Measurements from ENCODE around the gene DNAJC16.
A peak's percentile ranks its signal among the peaks of the same experiment; 100 is the strongest.
"Not testable (repeated sequence)": the region's sequence is repeated elsewhere in the genome, so short reads cannot be mapped to it uniquely, and the experiment has no call there.

The DNAJC16 gene

DNA sequence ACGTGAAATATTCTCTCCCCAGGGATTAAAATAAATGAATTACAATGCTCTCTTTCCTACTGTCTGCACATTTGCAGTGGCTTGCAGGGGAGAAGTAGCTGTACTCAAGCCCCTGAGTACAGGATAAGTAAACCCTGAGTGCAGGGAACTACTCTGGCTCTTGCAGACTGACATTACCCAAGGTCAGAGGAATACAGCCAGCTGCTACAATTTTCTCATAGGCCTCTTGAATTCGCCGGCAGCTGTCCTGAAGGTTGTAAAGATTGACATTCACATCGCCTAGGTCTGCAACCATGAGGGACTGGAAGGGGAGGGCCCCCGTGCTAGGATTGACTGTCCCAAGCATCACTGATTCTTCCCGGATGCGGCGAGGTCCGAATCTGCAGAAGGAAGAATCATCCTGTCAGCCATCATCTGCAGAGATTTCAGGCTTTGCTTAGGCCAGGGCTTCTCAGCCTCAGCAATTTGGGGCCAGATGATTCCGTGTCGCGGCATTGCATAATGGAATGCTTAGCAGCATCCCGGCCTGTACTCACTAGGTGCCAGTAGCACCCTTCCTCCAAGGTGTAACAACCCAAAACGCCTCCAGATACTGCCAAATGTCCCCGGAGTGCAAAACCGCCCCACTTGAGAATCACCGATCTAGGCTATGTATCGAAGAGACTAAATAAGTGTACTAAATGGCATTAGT lies 56.5 kb downstream of the DNAJC16 start:
- no peak for DNase-seq (ENCODE audit: low spot score)

DNA sequence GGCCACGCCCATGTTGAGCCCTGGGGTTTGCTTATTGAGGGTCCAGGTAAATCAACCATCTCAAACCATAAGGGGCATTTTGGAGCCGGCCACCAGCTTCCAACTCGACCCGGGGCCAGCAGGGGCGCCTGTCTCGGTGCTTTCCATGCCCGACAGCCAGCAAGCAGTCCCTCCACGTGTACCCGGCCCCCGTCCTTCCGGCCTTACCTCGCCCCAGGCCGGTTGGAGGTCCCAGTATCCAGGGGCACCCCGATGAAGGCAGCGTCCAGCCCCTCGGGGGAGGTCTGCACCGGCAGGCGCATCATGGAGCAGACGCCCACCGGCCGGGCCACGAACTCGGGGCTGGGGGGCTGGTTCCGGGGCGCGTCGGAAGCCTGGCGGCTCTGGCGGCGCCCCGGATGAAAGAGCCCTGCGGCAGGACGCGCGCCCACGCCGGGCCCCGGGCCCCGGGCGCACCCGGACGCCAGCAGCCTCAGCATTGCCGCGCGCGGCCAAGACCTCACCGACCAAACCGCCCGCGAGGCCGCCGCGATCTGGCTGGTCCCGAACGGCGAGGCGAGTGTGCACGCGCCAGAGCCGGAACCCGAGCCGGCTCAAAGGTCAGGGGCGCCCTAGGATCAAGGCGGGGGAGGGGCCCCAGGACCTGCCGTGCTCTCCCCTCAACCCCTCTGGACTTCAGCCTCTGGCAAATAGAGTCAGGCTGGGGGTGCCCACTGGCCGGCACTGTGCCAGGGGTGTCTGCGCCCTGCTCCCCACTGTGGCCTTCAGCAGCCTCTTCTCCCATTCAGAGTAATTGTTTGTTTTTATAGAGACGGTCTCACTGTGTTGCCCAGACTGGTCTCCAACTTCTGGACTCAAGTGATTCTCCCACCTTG lies 58.1 kb downstream of the DNAJC16 start, which contains the start of gene AGMAT:
AGMAT (minus strand) TSS at position 563 of the 875 bp plus-strand sequence; CDS start at position 479, 84 bp downstream.
- DNase-seq (ENCODE audit: low spot score): peak; percentile 52

DNA sequence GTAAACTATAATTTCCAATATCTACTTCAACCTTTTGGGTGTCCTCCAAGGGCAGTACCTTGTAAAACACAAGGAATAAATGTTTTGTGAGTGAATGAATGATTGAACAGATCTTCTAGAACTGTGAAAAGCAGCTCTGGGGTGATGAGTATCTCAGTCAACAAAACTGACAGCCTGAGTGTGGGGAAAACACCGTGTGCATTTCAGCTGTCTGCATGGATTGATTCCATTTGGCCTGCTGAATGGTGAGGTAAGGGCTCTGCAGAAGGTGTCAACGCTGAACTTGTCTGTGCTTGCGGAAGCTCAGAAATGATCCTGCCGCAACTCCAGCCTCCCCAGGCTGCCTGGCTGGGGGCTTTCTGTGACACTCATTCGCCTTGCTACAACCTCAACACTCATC lies 65.6 kb downstream of the DNAJC16 start:
- DNase-seq (ENCODE audit: low spot score): no peak

DNA sequence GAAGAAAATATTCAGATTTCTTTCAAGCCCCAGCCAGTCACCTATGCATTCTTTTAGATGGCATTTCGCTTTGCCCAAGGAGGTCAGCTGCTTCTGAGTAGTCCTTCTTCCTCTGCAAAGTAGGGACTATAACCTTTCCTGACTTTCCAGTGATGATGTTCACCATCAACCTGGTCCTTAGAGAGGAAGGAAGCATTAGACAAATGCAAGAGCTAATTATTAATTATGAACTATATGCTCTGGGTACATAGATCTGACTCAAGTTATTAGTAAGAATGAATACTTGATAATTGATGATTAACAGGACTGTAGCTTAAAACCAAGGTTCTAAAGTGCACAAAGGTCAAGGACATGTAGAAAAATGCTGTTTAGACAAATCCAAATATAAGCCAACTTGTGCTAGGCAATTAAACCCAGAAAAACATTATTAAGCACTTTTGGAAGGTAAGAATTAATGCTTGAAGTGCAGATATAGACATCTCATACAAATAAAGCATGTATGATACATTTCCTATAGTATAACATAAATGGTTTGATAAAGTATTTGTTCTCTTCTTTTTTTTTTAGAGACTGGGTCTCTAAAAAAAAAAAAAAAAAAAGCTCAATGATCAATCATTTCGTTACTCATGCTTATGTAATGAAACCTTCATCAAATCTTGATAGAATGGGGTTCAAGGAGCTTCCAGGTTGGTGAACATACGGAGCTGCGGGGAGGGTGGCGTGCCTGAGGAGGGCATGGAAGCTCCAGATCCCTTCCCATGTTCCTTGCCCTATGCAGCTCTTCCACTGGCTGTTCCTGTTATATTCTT lies 69.4 kb downstream of the DNAJC16 start:
- DNase-seq (ENCODE audit: low spot score): no peak

DNA sequence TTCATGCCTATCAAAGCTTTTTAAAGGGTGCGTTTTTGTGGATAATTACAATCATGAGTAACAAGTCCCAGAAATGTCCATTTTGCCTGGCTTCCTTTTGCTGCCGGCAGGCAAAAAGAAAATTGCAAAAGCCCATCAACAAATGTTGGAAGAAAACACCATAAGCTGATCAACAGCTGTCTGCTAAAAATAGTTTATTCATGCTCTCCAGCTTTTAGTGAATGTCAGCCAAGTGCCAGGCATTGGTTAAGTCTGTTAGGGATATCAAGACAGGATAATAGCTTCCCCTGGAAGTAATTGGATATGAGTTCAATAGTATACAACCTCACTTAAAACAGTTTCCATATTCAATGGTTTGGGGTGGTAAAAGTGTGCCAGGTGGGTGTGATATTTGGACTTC lies 71.8 kb downstream of the DNAJC16 start:
- DNase-seq (ENCODE audit: low spot score): no peak

DNA sequence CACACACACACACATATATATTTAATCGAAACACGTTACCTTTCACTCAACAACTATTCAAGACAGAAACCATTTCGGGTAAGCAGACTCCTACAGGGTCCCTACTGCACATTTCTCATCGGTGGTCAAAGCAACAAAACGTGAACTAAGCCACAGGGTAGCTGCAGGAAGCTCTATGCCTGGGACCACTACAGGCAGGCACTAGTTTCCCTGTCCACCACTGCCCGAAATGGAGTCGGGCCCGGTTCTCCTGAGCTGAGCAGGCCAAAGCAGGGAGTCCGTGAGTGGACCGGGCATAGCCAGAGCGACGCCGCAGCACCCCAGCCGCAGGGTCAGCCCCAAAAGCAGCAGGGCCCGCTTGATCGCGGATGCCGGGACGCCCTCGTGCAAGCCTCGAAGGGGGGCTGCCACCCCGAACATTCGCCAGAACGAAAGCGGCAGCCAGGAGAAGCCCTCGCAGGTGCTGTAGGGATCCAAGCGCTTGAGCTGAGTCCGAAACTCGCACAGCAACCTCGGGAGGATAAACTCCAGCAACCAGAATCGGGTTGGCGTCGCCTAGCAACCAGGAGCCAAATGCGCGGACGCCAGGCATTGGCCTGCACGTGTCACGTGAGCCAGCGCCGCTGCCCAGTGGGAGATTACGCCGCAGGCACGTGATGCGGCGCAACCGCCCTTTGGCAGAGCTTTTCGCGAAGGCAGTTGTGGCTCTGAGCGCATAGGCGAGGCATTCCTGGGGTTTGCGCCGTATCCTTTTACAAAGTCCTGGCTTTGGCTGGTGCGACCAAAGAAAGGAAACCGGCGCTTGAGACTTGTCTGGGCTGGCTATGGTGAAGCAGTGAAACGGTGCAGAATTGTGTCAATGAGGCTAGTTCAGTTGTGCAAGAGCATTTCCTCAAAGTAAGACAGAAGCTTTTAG lies 76.7 kb downstream of the DNAJC16 start:
- DNase-seq (ENCODE audit: low spot score): peak; percentile 98

DNA sequence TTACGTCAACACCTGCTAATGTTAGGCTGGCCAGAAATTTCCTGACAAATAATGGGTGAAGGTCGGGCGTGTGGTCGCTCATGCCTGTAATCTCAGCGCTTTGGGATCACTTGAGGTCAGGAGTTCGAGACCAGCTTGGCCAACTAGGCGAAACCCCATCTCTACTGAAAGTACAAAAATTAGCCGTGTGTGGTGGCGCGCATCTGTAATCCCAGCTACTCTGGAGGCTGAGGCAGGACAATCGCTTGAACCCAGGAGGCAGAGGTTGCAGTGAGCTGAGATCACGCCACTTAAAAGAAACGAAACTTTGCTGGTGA lies 77.3 kb downstream of the DNAJC16 start:
- not testable (repeated sequence) for DNase-seq (ENCODE audit: low spot score)

DNA sequence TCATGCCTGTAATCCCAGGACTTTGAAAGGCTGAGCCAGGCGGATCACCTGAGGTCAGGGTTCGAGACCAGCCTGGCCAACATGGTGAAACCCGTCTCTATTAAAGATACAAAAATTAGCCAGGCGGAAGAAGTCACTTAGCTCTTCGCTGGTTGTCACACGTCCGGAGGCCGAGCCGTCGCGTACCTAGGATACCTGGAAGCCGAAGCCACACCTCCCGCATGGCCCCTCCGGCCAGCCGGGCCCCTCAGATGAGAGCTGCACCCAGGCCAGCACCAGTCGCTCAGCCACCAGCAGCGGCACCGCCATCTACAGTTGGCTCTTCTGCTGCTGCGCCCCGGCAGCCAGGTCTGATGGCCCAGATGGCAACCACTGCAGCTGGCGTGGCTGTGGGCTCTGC lies 77.8 kb downstream of the DNAJC16 start:
- not testable (repeated sequence) for DNase-seq (ENCODE audit: low spot score)

DNA sequence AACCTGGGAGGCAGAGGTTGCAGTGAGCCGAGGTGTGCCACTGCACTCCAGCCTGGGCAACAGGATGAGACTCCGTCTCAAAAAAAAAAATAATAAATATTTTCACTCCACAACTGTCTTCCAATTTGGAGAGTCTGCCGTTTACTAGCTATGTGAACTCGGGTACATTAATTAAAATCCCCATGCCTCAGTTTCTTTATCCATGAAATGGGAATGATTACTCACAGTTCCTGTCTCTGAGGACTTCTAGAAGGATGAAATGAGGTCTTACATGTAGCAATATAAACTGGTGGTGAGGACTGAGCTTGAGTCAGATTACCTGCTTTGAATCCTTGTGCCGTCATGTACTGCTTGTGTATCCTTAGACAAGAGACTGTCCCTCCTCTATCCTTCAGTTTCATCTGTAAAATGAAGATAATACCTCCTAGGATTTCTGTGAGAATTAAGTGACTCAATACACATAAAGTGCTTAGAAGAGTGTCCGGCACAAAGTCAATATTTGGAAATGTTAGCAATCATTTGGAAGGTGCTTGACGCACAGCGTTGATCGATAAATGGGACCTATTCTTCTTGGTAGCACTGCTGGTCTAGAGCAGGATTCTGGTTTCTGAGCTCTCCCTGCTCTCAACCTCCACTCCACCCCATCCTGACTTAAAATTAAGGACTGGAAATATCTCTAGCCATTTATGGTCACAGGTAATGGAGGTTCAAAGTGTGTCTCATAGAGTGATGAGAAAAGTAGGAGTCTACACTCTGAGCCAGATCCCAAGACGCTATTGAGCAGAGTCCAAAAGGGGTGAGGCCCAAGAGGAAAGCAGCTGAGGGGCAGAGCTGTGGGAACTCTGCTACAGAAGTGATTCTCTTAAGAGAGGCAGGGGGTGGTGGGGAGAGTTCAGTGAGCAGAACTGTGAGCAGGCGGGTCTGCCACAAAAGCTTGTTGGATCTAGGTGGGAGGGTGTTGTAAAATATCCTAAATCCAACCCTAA lies 79.0 kb downstream of the DNAJC16 start:
- DNase-seq (ENCODE audit: low spot score): no peak

DNA sequence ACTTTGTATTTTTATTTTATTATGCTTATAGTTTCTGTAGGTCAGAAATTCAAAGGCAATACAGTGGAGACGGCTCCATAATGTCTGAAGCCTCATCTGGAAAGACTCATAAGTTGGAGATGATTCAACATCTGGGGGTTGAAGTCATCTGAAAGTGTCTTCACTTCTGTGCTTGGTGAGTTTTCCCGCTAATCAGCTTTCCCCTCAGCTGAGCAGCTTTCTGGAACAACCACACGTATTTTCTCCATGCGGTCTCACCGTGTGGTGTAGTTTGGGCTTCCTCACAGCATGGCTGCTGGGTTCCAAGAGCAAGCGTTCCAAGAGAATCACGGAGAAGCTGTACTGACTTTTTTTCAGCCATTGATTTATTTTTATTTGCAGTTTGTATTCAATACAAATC lies 83.0 kb downstream of the DNAJC16 start:
- DNase-seq (ENCODE audit: low spot score): no peak

DNA sequence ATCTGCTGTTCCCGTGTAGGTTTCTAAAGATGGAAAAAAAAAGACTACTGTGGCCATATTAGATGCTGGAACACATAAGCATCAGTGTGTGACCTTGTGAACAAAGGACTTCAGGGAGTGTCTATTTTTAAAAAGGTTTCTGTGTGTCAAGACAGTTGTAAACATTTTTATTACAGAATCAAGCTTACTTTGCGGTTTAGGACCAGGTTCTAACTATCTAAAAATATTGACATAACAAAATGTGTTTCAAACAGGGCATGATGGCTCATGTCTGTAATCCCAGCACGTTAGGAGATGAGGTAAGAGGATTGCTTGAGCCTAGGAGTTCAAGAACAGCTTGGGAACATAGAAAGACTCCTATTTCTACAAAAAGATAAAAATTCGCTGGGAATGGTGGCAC lies 83.5 kb downstream of the DNAJC16 start:
- no peak for DNase-seq (ENCODE audit: low spot score)

DNA sequence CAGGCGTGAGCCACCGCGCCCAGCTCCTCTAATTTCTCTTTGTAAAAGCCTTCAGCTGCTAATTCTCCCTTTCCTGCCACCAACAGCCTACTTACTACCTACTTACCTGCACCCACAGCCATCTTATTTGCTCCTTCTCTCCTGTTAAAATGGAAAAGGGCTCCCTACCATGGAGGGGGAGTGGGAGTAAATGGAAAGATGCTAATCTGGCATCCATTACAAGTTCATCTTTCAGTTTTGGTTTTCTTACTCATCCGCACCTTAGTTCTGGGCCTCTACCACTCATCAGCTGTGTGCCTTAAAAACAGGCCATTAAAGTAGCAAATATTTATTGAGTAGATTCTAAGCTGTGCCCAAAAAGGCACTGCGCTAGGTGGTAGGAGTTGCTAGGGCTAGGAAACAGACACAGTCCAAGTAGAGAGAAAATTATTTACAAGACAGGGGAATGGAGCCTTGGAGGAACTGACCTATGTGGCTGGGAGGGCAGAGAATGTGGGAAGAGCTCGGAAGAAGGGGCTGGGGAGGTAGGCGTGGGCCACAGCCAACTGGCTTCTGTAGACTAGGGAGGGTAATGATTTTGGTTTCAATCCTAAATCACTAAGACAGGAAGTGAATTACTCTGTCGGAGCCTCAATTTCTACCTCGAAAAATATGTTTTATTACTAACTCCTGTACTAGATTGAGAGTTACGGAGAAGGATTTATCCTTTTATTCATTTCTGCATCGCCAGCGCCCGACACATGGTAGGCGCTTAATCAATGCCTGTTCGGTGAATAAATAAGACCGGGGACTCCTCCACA lies 89.9 kb downstream of the DNAJC16 start:
- DNase-seq (ENCODE audit: low spot score): no peak

DNA sequence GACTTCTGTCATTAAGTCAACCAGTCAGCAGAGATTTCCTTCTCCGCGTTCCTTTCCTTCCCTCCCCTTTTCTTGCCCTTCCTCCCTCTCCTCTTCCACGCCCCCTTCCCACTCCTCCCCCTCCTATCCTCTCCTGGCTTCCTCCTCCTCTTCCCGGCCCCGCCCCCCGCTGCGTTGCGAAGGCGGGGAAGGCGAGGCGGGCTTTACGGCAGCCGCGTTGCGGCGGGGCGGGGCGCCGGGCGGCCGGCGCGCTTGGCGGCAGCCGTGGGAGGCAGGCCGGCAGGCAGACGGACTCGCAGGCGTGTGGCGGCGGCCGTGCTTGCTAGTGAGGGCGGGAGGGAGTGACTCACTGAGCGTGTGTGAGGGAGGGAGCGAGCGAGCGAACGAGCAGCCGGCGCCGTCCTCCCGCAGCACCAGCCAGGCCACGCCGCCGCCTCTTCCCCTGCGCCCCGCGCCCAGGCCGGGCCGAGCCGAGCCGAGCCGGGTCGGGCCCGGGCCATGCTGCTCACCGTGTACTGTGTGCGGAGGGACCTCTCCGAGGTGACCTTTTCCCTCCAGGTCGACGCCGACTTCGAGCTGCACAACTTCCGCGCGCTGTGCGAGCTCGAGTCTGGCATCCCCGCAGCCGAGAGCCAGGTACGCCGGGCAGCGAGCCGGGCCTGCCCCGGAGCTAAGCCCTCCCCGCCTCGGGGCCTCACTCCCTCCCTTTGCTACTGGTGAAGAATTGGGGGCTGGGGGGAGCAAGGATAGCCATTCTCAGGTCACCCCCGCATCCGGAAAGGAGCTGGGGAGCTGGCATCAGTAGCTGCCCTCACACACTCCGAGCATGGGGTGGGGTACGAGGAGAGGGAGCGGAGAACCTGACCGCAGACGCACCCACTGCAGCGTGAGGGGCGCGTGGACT lies 90.8 kb downstream of the DNAJC16 start, which contains the start of gene DDI2:
DDI2 (plus strand) TSS at position 286 of the 904 bp plus-strand sequence; CDS start at position 499, 213 bp downstream.
- DNase-seq (ENCODE audit: low spot score): peak; percentile 99

DNA sequence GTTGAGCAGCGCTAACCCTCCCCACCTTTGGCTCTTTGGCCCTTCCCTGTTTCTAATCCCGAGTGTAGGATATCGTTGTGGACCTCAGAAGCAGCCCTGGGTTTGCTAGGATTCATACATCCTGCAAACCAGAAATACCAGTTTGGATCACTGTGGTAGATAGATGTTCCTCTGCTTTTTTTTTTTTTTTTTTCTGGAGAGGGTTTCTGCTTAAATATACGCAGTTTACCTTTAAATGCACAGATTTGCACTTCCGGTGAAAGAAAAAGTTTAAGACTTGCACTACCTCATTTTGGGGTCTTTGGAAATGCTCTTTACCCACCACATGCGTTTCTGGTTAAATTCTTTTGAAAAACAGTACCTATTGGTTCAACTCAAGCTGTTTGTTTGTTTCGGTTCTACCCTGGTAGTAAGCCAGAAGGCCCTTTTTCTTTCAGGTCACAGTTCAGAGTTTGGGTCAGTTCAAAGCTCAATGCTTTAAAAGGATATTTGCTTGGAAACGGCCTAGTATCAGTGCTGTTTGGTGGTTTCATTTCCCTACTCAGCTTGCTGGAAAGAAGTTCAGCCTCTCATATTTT lies 91.5 kb downstream of the DNAJC16 start:
- DNase-seq (ENCODE audit: low spot score): peak; percentile 27

DNA sequence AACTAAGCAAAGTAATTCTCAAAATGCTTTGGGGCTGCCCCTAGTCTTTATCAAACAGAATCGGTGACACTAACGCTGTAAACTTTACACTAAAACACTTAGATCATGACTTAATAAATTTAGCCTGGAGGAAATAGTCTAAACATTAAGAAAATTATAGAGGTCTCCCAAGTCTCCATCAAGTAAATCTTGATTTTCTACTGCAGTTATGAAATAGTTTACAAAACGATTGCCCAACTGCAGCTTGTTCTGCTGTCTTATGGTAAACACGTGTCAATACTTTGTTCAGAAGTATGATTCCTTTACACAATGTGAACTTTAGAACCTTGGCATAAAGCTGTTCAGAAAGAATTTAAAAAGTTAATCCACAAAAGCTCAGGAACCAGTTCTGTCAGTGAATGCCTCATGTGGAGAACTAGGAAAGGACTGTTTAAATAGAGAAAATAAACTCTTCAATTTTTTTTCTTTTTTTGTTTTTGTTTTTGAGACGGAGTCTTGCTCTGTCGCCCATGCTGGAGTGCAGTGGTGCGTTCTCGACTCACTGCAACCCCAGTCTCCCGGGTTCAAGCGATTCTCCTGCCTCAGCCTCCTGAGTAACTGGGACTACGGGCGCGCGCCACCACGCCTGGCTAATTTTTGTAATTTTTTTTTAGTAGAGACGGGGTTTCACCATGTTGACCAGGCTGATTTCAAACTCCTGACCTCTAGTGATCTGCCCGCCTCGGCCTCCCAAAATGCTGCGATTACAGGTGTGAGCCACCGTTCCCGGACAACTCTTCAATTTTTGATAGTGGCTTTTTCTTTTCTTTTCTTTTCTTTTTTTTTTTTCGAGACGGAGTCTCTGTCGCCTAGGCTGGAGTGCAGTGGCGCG lies 92.2 kb downstream of the DNAJC16 start:
- no peak for DNase-seq (ENCODE audit: low spot score)

DNA sequence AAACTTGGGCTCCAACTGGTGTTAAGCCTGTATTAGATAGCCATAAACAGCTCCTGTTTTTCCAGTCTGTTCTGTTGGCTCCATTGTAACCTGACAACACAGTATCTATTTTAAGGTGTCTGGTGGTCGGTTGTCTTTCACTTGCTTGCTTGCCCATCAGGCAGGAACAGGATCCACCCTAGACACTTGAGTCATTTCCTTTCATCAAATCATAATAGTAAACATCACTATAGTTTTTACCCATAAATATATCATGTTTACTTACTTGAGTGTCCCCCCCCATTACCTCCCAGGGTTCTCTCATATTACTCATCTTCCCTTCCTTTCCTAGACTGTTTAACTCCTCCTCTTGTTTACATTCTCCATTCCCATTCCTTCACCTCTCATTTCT lies 93.5 kb downstream of the DNAJC16 start:
- peak; percentile 72 for DNase-seq (ENCODE audit: low spot score)
